ENCODE data around the gene TMEM271.
"Not testable (repeated sequence)": the region's sequence is repeated elsewhere in the genome, so short reads cannot be mapped to it uniquely, and the experiment has no call there.

TMEM271 gene

DNA sequence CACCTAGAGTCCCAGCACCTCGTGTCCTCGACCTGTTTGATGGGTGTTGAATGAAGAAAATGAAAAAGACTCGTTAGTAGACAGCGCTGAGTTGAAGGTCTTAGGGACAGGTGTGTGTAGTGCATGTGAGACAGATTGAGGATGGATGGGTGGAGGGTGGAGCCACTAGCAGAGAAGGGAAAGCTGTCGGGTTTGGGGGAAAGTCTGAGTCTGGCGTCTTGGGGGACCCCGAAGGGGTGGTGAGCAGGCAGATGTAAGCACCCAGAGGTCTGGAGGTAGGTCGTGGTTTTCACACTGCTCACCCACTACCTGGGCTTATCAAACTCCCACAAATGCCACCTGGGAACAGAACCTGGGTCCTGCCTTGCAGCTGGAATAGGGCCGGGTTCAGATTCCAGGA lies 16.0 kb downstream of the TMEM271 start:
- no peaks in the 10 kb centered on the region for H3K36me3 ChIP-seq (ENCODE audit: insufficient read depth)

GRCh38 chr4:555566-556275 lies 20.4 kb downstream of the TMEM271 start:
- Histone ChIP-seq H3K27ac (no peak overlapping the region), H3K4me3 (IDR thresholded peaks at IDR 0.05; ENCODE audit: insufficient read depth, low read depth, low read length) (no peak overlapping the region), H3K9ac (no peak overlapping the region), H3K27me3 (ENCODE audit: insufficient read depth, low read depth) (no peaks in the 10 kb centered on the region), H3K4me2 (no peak overlapping the region), H3K79me2 (ENCODE audit: insufficient read depth, low read depth) (no peaks in the 10 kb centered on the region), H3K4me1 (ENCODE audit: low read depth, poor library complexity, severe bottlenecking) (no peaks in the 10 kb centered on the region), H3K36me3 (ENCODE audit: insufficient read depth) (no peaks in the 10 kb centered on the region), H4K20me1 (ENCODE audit: insufficient read depth) (no peaks in the 10 kb centered on the region), H2AFZ (ENCODE audit: low read depth) (no peak overlapping the region)
- no peak for TF ChIP-seq CTCF (conservative IDR thresholded peaks at IDR 0.05; ENCODE audit: low read depth, low read length)

More for the DNA sequence above, 16.0 kb downstream of the TMEM271 start:
- Histone ChIP-seq H3K4me2 (no peak overlapping the region), H3K27me3 (ENCODE audit: insufficient read depth, low read depth) (no peaks in the 10 kb centered on the region), H3K4me3 (IDR thresholded peaks at IDR 0.05; ENCODE audit: insufficient read depth, low read depth, low read length) (no peak overlapping the region), H3K9ac (no peak overlapping the region), H2AFZ (ENCODE audit: low read depth) (no peak overlapping the region), H4K20me1 (ENCODE audit: insufficient read depth) (no peaks in the 10 kb centered on the region), H3K79me2 (ENCODE audit: insufficient read depth, low read depth) (no peaks in the 10 kb centered on the region), H3K4me1 (ENCODE audit: low read depth, poor library complexity, severe bottlenecking) (no peaks in the 10 kb centered on the region), H3K27ac (no peak overlapping the region)
- TF ChIP-seq CTCF (conservative IDR thresholded peaks at IDR 0.05; ENCODE audit: low read depth, low read length) = no peak

DNA sequence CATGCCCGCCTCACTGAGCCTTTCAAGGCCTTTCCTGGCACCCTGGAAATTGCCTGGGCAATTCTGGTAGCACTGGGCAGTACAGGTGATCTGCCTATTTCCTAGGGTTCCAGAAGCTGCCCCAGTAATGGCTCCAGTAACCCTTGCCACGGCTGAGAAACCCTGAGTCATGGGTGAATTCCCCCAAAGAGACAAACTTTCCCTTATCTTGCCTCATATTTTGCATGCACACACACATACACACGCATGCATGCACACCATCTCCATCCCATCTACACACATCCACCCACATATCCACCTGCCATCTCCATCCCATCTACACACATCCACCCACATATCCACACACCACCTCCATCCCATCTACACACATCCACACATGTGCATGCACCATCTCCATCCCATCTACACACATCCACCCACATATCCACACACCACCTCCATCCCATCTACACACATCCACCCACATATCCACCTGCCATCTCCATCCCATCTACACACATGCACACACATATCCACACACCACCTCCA lies 21.2 kb downstream of the TMEM271 start:
- not testable (repeated sequence) for H3K27ac ChIP-seq; H3K36me3 ChIP-seq (ENCODE audit: insufficient read depth); H3K4me3 ChIP-seq (IDR thresholded peaks at IDR 0.05; ENCODE audit: insufficient read depth, low read depth, low read length); H3K4me2 ChIP-seq; H3K27me3 ChIP-seq (ENCODE audit: insufficient read depth, low read depth); H3K79me2 ChIP-seq (ENCODE audit: insufficient read depth, low read depth); H4K20me1 ChIP-seq (ENCODE audit: insufficient read depth); H2AFZ ChIP-seq (ENCODE audit: low read depth); H3K9ac ChIP-seq; H3K4me1 ChIP-seq (ENCODE audit: low read depth, poor library complexity, severe bottlenecking)

- Histone ChIP-seq H3K27ac (no peak overlapping the region), H3K79me2 (ENCODE audit: insufficient read depth, low read depth) (no peaks in the 10 kb centered on the region), H4K20me1 (ENCODE audit: insufficient read depth) (no peaks in the 10 kb centered on the region), H3K4me2 (no peak overlapping the region), H2AFZ (ENCODE audit: low read depth) (no peak overlapping the region), H3K27me3 (ENCODE audit: insufficient read depth, low read depth) (no peaks in the 10 kb centered on the region), H3K4me3 (IDR thresholded peaks at IDR 0.05; ENCODE audit: insufficient read depth, low read depth, low read length) (no peak overlapping the region), H3K36me3 (ENCODE audit: insufficient read depth) (no peaks in the 10 kb centered on the region), H3K4me1 (ENCODE audit: low read depth, poor library complexity, severe bottlenecking) (no peaks in the 10 kb centered on the region), H3K9ac (no peak overlapping the region)
- no peak for TF ChIP-seq CTCF (conservative IDR thresholded peaks at IDR 0.05; ENCODE audit: low read depth, low read length)
These were observed 24.1 kb downstream of the TMEM271 start for GRCh38 chr4:552019-552418.

- H3K36me3 ChIP-seq (ENCODE audit: insufficient read depth); H4K20me1 ChIP-seq (ENCODE audit: insufficient read depth); H3K27me3 ChIP-seq (ENCODE audit: insufficient read depth, low read depth); H3K79me2 ChIP-seq (ENCODE audit: insufficient read depth, low read depth); H3K4me1 ChIP-seq (ENCODE audit: low read depth, poor library complexity, severe bottlenecking); H3K4me2 ChIP-seq; H3K4me3 ChIP-seq (IDR thresholded peaks at IDR 0.05; ENCODE audit: insufficient read depth, low read depth, low read length); H2AFZ ChIP-seq (ENCODE audit: low read depth); H3K9ac ChIP-seq; H3K27ac ChIP-seq: not testable (repeated sequence)
These were observed 25.8 kb downstream of the TMEM271 start for GRCh38 chr4:550268-550667.
